ENCODE measurements around the gene DOK6. TPM values are rescaled to one million over a fixed set of nuclear protein-coding genes. Genes with fewer than 3 reads are reported as not detected.

Gene DOK6
- total and polyA plus RNA-seq, 2 donors (not counting 3 experiments of a cell fraction or from before 2014, with no cell fraction given), result under 0.01 TPM; not detected in 1

DNA sequence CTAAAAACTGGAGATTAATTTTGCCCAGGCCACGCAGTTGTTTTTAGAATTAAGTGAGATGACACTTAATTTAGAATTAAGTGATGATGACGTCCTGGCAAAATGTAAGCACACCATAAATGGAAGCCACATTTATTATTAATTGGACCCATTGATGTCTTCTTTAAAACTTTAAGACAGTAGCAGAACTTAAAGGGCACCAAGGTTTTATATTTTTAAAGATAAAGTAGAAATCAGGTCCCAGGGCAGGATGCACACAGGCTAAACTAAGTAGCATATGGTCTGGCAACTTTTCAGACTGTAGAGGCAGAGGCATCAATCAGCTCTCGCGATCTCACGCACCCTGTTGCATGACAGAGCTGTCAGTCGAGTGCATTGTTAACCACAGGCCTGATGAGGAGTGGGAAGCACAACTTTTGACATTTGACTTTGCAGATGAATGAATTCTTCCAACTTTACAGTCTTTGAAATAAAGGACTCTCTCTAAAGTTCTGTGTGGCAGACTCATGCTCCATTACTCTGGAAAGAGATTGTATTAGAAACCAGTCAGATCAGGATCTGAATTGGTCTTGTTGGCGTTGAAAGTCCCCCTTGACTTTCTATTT lies 314.6 kb downstream of the DOK6 start:
- FAIRE-seq, result no peak
- no TSS peak for BruUV-seq (replicated peaks)
- POLR2A ChIA-PET, result no interaction called here

DNA sequence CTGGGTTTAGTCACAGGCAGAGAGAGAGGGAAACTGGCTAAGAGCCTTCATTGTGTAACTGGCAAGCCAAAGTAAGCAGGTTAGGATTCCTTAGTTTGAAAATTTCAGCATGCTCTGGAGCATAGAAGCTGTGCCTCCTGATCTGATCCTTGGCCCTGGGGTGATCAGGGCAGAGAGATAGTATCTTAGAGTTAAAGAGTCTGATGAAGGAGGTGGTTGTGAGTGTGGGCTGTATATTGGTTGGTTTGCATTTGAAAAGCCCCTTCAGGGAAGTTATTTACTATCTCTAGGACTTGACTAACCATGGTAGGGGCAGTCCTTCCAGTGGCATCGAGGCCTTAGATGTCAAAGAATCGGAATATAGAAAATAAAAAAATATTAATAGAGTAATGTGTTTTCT lies 316.9 kb downstream of the DOK6 start:
- Histone ChIP-seq H4K20me1 (replicated peaks; ENCODE audit: control insufficient read depth, extremely low read depth, insufficient read depth, low read length) (no peaks in the 10 kb centered on the region), H3K27me3 (ENCODE audit: control insufficient read depth in 2 of 2, insufficient read depth in 2 of 2, low read length in 2 of 2) (no peaks in the 10 kb centered on the region), H3K27ac (ENCODE audit: insufficient read depth, low read depth, low read length) (no peak overlapping the region), H3K79me2 (ENCODE audit: control insufficient read depth, insufficient read depth, low read length) (no peaks in the 10 kb centered on the region), H3K9me1 (replicated peaks; ENCODE audit: control insufficient read depth, extremely low read depth, insufficient read depth, low read length) (no peaks in the 10 kb centered on the region), H3K9me3 (replicated peaks; ENCODE audit: control insufficient read depth, insufficient read depth, low read length) (no peaks in the 10 kb centered on the region), H2AFZ (ENCODE audit: low read depth, low read length) (no peak overlapping the region), H3K36me3 (ENCODE audit: control insufficient read depth in 2 of 2, extremely low read depth in 1 of 2, insufficient read depth in 2 of 2, low read length in 2 of 2) (no peaks in the 10 kb centered on the region), H3K4me3 (replicated peaks in 1 of 3; ENCODE audit: insufficient read depth in 1 of 3, low read depth in 1 of 3, low read length in 3 of 3) (no peak overlapping the region), H3K4me2 (ENCODE audit: insufficient read depth, low read length) (no peak overlapping the region), H3K4me1 (ENCODE audit: control insufficient read depth, extremely low read depth, insufficient read depth, low read length) (no peaks in the 10 kb centered on the region), H3K9ac (replicated peaks; ENCODE audit: extremely low read depth, insufficient read depth, low read length) (no peak overlapping the region)
- FAIRE-seq (no peak), DNase-seq (ENCODE audit: low read depth, low spot score) (no peak)
- dilution Hi-C loops (cut with MboI; ENCODE audit: extremely low pct_ligation_motif_present, low sequenced_read_pairs) (no loop called here), intact Hi-C loops (cut with micrococcal nuclease) (no loop called here)
- ChIA-PET CTCF (no interaction called here), POLR2A (no interaction called here)
- TF ChIP-seq EZH2 (IDR thresholded peaks at IDR 0.05; ENCODE audit: borderline replicate concordance, low read depth, low read length, severe bottlenecking) (no peak), POLR2A (IDR thresholded peaks at IDR 0.05; ENCODE audit: low read depth, low read length) (no peak), GATA2 (IDR thresholded peaks at IDR 0.05; ENCODE audit: insufficient read depth, insufficient read length, low read depth, low read length) (no peak), FOS (IDR thresholded peaks at IDR 0.05; ENCODE audit: borderline replicate concordance, insufficient read depth, low read length) (no peak), POLR2AphosphoS5 (IDR thresholded peaks at IDR 0.05; ENCODE audit: insufficient read depth, low read depth, low read length) (no peak), MYC (IDR thresholded peaks at IDR 0.05; ENCODE audit: low read depth, low read length) (no peak), JUN (IDR thresholded peaks at IDR 0.05; ENCODE audit: borderline replicate concordance, insufficient read depth, insufficient read length, low read depth) (no peak)
- TF ChIP-seq, protein P1, sequence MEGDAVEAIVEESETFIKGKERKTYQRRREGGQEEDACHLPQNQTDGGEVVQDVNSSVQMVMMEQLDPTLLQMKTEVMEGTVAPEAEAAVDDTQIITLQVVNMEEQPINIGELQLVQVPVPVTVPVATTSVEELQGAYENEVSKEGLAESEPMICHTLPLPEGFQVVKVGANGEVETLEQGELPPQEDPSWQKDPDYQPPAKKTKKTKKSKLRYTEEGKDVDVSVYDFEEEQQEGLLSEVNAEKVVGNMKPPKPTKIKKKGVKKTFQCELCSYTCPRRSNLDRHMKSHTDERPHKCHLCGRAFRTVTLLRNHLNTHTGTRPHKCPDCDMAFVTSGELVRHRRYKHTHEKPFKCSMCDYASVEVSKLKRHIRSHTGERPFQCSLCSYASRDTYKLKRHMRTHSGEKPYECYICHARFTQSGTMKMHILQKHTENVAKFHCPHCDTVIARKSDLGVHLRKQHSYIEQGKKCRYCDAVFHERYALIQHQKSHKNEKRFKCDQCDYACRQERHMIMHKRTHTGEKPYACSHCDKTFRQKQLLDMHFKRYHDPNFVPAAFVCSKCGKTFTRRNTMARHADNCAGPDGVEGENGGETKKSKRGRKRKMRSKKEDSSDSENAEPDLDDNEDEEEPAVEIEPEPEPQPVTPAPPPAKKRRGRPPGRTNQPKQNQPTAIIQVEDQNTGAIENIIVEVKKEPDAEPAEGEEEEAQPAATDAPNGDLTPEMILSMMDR (IDR thresholded peaks at IDR 0.05; ENCODE audit: extremely low read depth in 1 of 2, insufficient read depth in 1 of 2, low read depth in 1 of 2, low read length in 2 of 2), result no peak
- TF ChIP-seq, protein P2, sequence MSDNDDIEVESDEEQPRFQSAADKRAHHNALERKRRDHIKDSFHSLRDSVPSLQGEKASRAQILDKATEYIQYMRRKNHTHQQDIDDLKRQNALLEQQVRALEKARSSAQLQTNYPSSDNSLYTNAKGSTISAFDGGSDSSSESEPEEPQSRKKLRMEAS (IDR thresholded peaks at IDR 0.05; ENCODE audit: insufficient read depth, insufficient read length), result no peak
- BruUV-seq (replicated peaks), result no TSS peak

More for the DNA sequence above, 314.6 kb downstream of the DOK6 start:
- Histone ChIP-seq H3K9me1 (replicated peaks; ENCODE audit: control insufficient read depth, extremely low read depth, insufficient read depth, low read length) (no peaks in the 10 kb centered on the region), H3K9me3 (replicated peaks; ENCODE audit: control insufficient read depth, insufficient read depth, low read length) (no peaks in the 10 kb centered on the region), H3K4me1 (ENCODE audit: control insufficient read depth, extremely low read depth, insufficient read depth, low read length) (no peaks in the 10 kb centered on the region), H3K36me3 (ENCODE audit: control insufficient read depth in 2 of 2, extremely low read depth in 1 of 2, insufficient read depth in 2 of 2, low read length in 2 of 2) (no peaks in the 10 kb centered on the region), H2AFZ (ENCODE audit: low read depth, low read length) (no peak overlapping the region), H3K79me2 (ENCODE audit: control insufficient read depth, insufficient read depth, low read length) (no peaks in the 10 kb centered on the region), H3K9ac (replicated peaks; ENCODE audit: extremely low read depth, insufficient read depth, low read length) (no peak overlapping the region), H3K4me2 (ENCODE audit: insufficient read depth, low read length) (no peak overlapping the region), H3K27me3 (ENCODE audit: control insufficient read depth in 2 of 2, insufficient read depth in 2 of 2, low read length in 2 of 2) (no peaks in the 10 kb centered on the region), H3K27ac (ENCODE audit: insufficient read depth, low read depth, low read length) (no peak overlapping the region), H3K4me3 (replicated peaks in 1 of 3; ENCODE audit: insufficient read depth in 1 of 3, low read depth in 1 of 3, low read length in 3 of 3) (no peak overlapping the region), H4K20me1 (replicated peaks; ENCODE audit: control insufficient read depth, extremely low read depth, insufficient read depth, low read length) (no peaks in the 10 kb centered on the region)
- TF ChIP-seq POLR2AphosphoS5 (IDR thresholded peaks at IDR 0.05; ENCODE audit: insufficient read depth, low read depth, low read length) (no peak), FOS (IDR thresholded peaks at IDR 0.05; ENCODE audit: borderline replicate concordance, insufficient read depth, low read length) (no peak)
- intact Hi-C loops (cut with micrococcal nuclease), result no loop called here
- DNase-seq (ENCODE audit: low read depth, low spot score), result no peak
- CTCF ChIA-PET, result no interaction called here
- dilution Hi-C loops (cut with MboI; ENCODE audit: extremely low pct_ligation_motif_present, low sequenced_read_pairs), result no loop called here

Data from endothelial cell of umbilical vein (primary cell).